NCI-H1694 (cell line): ENCODE results near the gene CIZ1.

ENCODE experiments used
- DNase-seq: peaks from one replicate; lab custom pipeline; 2025; lab: John Stamatoyannopoulos, UW

CIZ1 gene

GRCh38 chr9:128214571-128215490 lies 23.5 kb upstream of the CIZ1 start:
- DNase-seq = no peak

- DNase-seq = no peak
These were observed 22.6 kb upstream of the CIZ1 start for GRCh38 chr9:128213746-128214497.

GRCh38 chr9:128211981-128212281 lies 20.6 kb upstream of the CIZ1 start:
- no peak for DNase-seq

- no peak for DNase-seq
These were observed 20.0 kb upstream of the CIZ1 start for GRCh38 chr9:128211186-128211980.

- peak; percentile 19 for DNase-seq
These were observed 17.7 kb upstream of the CIZ1 start for GRCh38 chr9:128208946-128209669.

GRCh38 chr9:128208386-128208785 lies 17.0 kb upstream of the CIZ1 start:
- DNase-seq = no peak

GRCh38 chr9:128206916-128207910 lies 15.8 kb upstream of the CIZ1 start:
- DNase-seq = no peak

- no peak for DNase-seq
These were observed 15.1 kb upstream of the CIZ1 start for GRCh38 chr9:128206484-128206883.

- no peak for DNase-seq
These were observed 14.0 kb upstream of the CIZ1 start for GRCh38 chr9:128205296-128205944.

GRCh38 chr9:128204858-128205257 lies 13.5 kb upstream of the CIZ1 start:
- DNase-seq = no peak

GRCh38 chr9:128203707-128204551 lies 12.6 kb upstream of the CIZ1 start:
- no peak for DNase-seq

GRCh38 chr9:128203024-128203706 lies 11.8 kb upstream of the CIZ1 start, which contains the start of gene DNM1:
Gene DNM1, plus strand, starts transcription at chr9:128203379. Its CDS starts 92 bp downstream, at chr9:128203471.
- no peak for DNase-seq

- DNase-seq = no peak
These were observed 11.3 kb upstream of the CIZ1 start for GRCh38 chr9:128202648-128203023.

- peak; percentile 15 for DNase-seq
These were observed 10.3 kb upstream of the CIZ1 start for GRCh38 chr9:128201441-128202369.

GRCh38 chr9:128193469-128194096 lies 2.2 kb upstream of the CIZ1 start:
- no peak for DNase-seq

GRCh38 chr9:128192601-128193371 lies 1.4 kb upstream of the CIZ1 start:
- DNase-seq = no peak
